SK-N-SH (cell line): Measurements from ENCODE around the gene TMEM150C. TPM values are rescaled to one million over a fixed set of nuclear protein-coding genes. Genes with fewer than 3 reads are reported as not detected.

ENCODE experiments used
- CTCF ChIA-PET: fragments of 300-600, 350-600 bp; formaldehyde crosslinking; extraction: SDS; loops from one replicate; lab custom pipeline; 2021; lab: Yijun Ruan, JAX
- POLR2A ChIA-PET: fragments of 350-600 bp; sonication (Branson Sonifier 250); formaldehyde crosslinking; extraction: SDS; loops from one replicate; lab custom pipeline; 2020; ENCODE audit warnings: antibody characterized with exemption, inconsistent platforms; lab: Yijun Ruan, JAX
- DNase-seq: peaks from one replicate; pipeline ENCODE4 v3.0.0; 2012
- H2AFZ ChIP-seq: fragments of 200-600 bp; sonication (generic); 2 replicates; pipeline ENCODE4 v1.8.1; 2016; ENCODE audit warnings: antibody characterized with exemption, mild to moderate bottlenecking, low read depth
- H3F3A ChIP-seq: fragments of 200-600 bp; sonication (generic); replicated peaks from 2 replicates; pipeline ENCODE3; 2016; ENCODE audit warnings: antibody characterized with exemption, mild to moderate bottlenecking; ENCODE audit not compliant: insufficient read depth
- H3K27ac ChIP-seq, 2 experiments: fragments of 200-500 bp in 1 of 2; fragments of 200-600 bp in 1 of 2; sonication (Bioruptor generic) in 1 of 2; sonication (generic), shearing (Covaris generic) in 1 of 2; 2 replicates each; pipeline versions ENCODE4 v1.5.1 to v1.6.1; 2014 to 2016; ENCODE audit warnings: low read depth in 2 of 2, inconsistent platforms in 1 of 2, low read length in 1 of 2, mild to moderate bottlenecking in 1 of 2, mixed read lengths in 1 of 2
- H3K27me3 ChIP-seq: fragments of 200-600 bp; sonication (generic), shearing (Covaris generic); 2 replicates; pipeline ENCODE4 v1.6.1; 2016; ENCODE audit warnings: mixed run types; ENCODE audit not compliant: insufficient read depth
- H3K36me3 ChIP-seq, 2 experiments: fragments of 200-500 bp in 1 of 2; fragments of 200-600 bp in 1 of 2; sonication (Bioruptor generic) in 1 of 2; sonication (generic) in 1 of 2; replicated peaks in 1 of 2; 2 replicates each; pipeline versions ENCODE3 to v1.5.1; 2014 to 2016; ENCODE audit warnings: low read length in 1 of 2, mild to moderate bottlenecking in 1 of 2; ENCODE audit not compliant: insufficient read depth in 2 of 2, control insufficient read depth in 1 of 2
- H3K4me1 ChIP-seq, 2 experiments: fragments of 200-500 bp in 1 of 2; fragments of 200-600 bp in 1 of 2; sonication (Bioruptor generic) in 1 of 2; sonication (generic), shearing (Covaris generic) in 1 of 2; 2 replicates each; pipeline versions ENCODE4 v1.5.1 to v1.6.1; 2014 to 2016; ENCODE audit warnings: low read depth in 1 of 2, low read length in 1 of 2, mixed run types in 1 of 2; ENCODE audit not compliant: insufficient read depth in 2 of 2, control insufficient read depth in 1 of 2
- H3K4me2 ChIP-seq: fragments of 200-600 bp; sonication (generic), shearing (Covaris generic); 2 replicates; pipeline ENCODE4 v1.6.1; 2017; ENCODE audit warnings: mixed run types
- H3K4me3 ChIP-seq, 2 experiments: fragments of 200-500 bp in 1 of 2; fragments of 200-600 bp in 1 of 2; sonication (Bioruptor generic) in 1 of 2; sonication (generic), shearing (Covaris generic) in 1 of 2; 2 replicates each; pipeline versions ENCODE4 v1.5.1 to v1.8.1; 2014 to 2016; ENCODE audit warnings: low read depth in 2 of 2, inconsistent platforms in 1 of 2, low read length in 1 of 2, mild to moderate bottlenecking in 1 of 2, mixed read lengths in 1 of 2, moderate library complexity in 1 of 2
- H3K79me2 ChIP-seq: fragments of 200-600 bp; sonication (generic); 2 replicates; pipeline ENCODE4 v1.8.1; 2017; ENCODE audit warnings: mild to moderate bottlenecking; ENCODE audit not compliant: insufficient read depth
- H3K9ac ChIP-seq: fragments of 200-600 bp; sonication (generic); 2 replicates; pipeline ENCODE4 v1.6.1; 2017; ENCODE audit warnings: mixed run types
- H3K9me2 ChIP-seq: fragments of 200-600 bp; sonication (generic); 2 replicates; pipeline ENCODE4 v1.6.1; 2017; ENCODE audit warnings: mixed run types
- H3K9me3 ChIP-seq: fragments of 200-600 bp; sonication (generic); 2 replicates; pipeline ENCODE4 v1.6.1; 2017; ENCODE audit warnings: mixed run types, mild to moderate bottlenecking, moderate library complexity
- H4K20me1 ChIP-seq: fragments of 200-600 bp; sonication (generic); 2 replicates; pipeline ENCODE4 v1.6.1; 2017; ENCODE audit warnings: mild to moderate bottlenecking, mixed run types; ENCODE audit not compliant: insufficient read depth
- ELF1 ChIP-seq: IDR thresholded peaks from 2 replicates; pipeline ENCODE4 v1.4.0; 2012
- EZH2phosphoT487 ChIP-seq: fragments of 200-600 bp; sonication (generic); IDR thresholded peaks from 2 replicates; pipeline ENCODE4 v1.6.1; 2017; ENCODE audit warnings: low read depth, mixed run types, mild to moderate bottlenecking, antibody characterized with exemption, moderate library complexity, borderline replicate concordance
- FOSL2 ChIP-seq: IDR thresholded peaks from 2 replicates; pipeline ENCODE4 v1.4.0; 2012; ENCODE audit warnings: low read depth, mild to moderate bottlenecking, moderate library complexity, borderline replicate concordance
- FOXM1 ChIP-seq: IDR thresholded peaks from 2 replicates; pipeline ENCODE4 v1.4.0; 2012; ENCODE audit warnings: low read depth, mild to moderate bottlenecking
- GABPA ChIP-seq: IDR thresholded peaks from 2 replicates; pipeline ENCODE4 v1.4.0; 2012; ENCODE audit warnings: low read depth, mild to moderate bottlenecking
- GATA2 ChIP-seq: sonication (generic); formaldehyde crosslinking; IDR thresholded peaks from 2 replicates; pipeline ENCODE4 v1.5.0; 2020; ENCODE audit warnings: mild to moderate bottlenecking, missing genetic modification reagents
- JUND ChIP-seq: IDR thresholded peaks from 2 replicates; pipeline ENCODE4 v1.4.0; 2012
- MEF2A ChIP-seq: IDR thresholded peaks from 2 replicates; pipeline ENCODE4 v1.4.0; 2012; ENCODE audit warnings: low read depth, borderline replicate concordance
- MXI1 ChIP-seq: IDR thresholded peaks from 2 replicates; pipeline ENCODE4 v1.6.1; 2012; ENCODE audit warnings: mild to moderate bottlenecking, low read depth, low read length, improper control_type of control experiment
- NFIC ChIP-seq: IDR thresholded peaks from 2 replicates; pipeline ENCODE4 v1.4.0; 2012; ENCODE audit warnings: borderline replicate concordance
- NRF1 ChIP-seq: IDR thresholded peaks from 2 replicates; pipeline ENCODE4 v1.6.1; 2012; ENCODE audit warnings: low read depth, mild to moderate bottlenecking, low read length
- RCOR1 ChIP-seq: fragments of 150-350 bp; IDR thresholded peaks from 2 replicates; pipeline ENCODE4 v1.6.1; 2017; ENCODE audit warnings: antibody characterized with exemption, low read length
- TAF1 ChIP-seq: IDR thresholded peaks from 2 replicates; pipeline ENCODE4 v1.6.1; 2012; ENCODE audit warnings: low read depth, mild to moderate bottlenecking, low read length, moderate library complexity, borderline replicate concordance
- TCF12 ChIP-seq: IDR thresholded peaks from 2 replicates; pipeline ENCODE4 v1.4.0; 2012
- TEAD4 ChIP-seq: IDR thresholded peaks from 2 replicates; pipeline ENCODE4 v1.4.0; 2012; ENCODE audit warnings: mild to moderate bottlenecking, borderline replicate concordance; ENCODE audit not compliant: insufficient read depth
- YY1 ChIP-seq: IDR thresholded peaks from 2 replicates; pipeline ENCODE4 v1.4.0; 2012; ENCODE audit warnings: low read depth, mild to moderate bottlenecking
- WGBS: methylation state at CpG from one replicate; pipeline ENCODE4 v1.1.6; 2017; ENCODE audit warnings: low lambda C conversion rate; 5-methylcytosine and 5-hydroxymethylcytosine counted together
- polyA plus RNA-seq, 3 experiments: library from polyadenylated mRNA; depleted of rRNA; stranded (reverse); fragments of >200 nt; gene quantifications; 2 replicates each; pipeline ENCODE4 v1.2.3, GENCODE V29; 2012
- TF ChIP-seq, protein P1 (sequence below): fragments of 150-350 bp; IDR thresholded peaks from 2 replicates; pipeline ENCODE4 v1.6.1; 2017; ENCODE audit warnings: antibody characterized with exemption, low read length, low read depth, borderline replicate concordance
- TF ChIP-seq, protein P2 (sequence below): IDR thresholded peaks from 2 replicates; pipeline ENCODE4 v1.4.0; 2012; ENCODE audit warnings: low read depth, borderline replicate concordance
- TF ChIP-seq, protein P3 (sequence below): IDR thresholded peaks from 2 replicates; pipeline ENCODE4 v1.4.0; 2012; ENCODE audit warnings: low read depth, borderline replicate concordance
- TF ChIP-seq, protein P4 (sequence below): IDR thresholded peaks from 2 replicates; pipeline ENCODE4 v1.6.1; 2012; ENCODE audit warnings: mild to moderate bottlenecking, low read depth, low read length, moderate library complexity

The TMEM150C gene
- polyA plus RNA-seq, 1 of the 3 experiments (the other 2 are of a cell fraction), result 1.0 TPM

DNA sequence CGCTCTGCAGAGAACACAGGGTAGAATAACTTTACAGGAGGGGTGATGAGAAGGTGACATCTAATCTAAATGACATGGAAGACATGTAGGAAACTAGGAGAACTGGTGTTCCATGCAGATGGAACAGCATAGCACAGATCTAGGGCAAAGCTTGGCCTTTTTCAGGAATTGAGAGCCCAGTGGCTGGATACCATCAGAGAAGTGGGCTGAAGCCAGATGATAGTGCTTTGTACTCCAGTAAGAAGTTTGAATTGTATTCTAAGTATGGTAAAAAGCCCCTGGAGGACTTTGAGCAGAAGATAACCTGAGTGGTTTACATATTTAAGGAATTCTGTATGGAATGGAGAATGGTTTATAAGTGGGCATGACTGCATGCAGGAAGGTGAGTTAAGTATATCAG lies 98.6 kb downstream of the TMEM150C start:
- H3K4me3 ChIP-seq, result no peak overlapping the region
- ChIA-PET CTCF (interaction anchor here (1.5 to 3.3 kb wide), 3 partner anchors 70 to 276 kb away, joined by 4 to 16 read pairs (median 5); no protein-coding TSS in a partner anchor), POLR2A (no interaction called here)
- no peak for DNase-seq
- no peaks in the 10 kb centered on the region for H3K9me3 ChIP-seq
- no peaks in the 10 kb centered on the region; a peak in 1 of 4 replicates for H3K4me1 ChIP-seq
- no peaks in the 10 kb centered on the region for H3K79me2 ChIP-seq
- TF ChIP-seq ELF1 (no peak), MEF2A (no peak), GATA2 (no peak), TCF12 (no peak), GABPA (no peak), EZH2phosphoT487 (no peak), NFIC (no peak), JUND (no peak)
- TF ChIP-seq, protein P1, sequence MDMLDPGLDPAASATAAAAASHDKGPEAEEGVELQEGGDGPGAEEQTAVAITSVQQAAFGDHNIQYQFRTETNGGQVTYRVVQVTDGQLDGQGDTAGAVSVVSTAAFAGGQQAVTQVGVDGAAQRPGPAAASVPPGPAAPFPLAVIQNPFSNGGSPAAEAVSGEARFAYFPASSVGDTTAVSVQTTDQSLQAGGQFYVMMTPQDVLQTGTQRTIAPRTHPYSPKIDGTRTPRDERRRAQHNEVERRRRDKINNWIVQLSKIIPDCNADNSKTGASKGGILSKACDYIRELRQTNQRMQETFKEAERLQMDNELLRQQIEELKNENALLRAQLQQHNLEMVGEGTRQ, result no peak
- TF ChIP-seq, protein P2, sequence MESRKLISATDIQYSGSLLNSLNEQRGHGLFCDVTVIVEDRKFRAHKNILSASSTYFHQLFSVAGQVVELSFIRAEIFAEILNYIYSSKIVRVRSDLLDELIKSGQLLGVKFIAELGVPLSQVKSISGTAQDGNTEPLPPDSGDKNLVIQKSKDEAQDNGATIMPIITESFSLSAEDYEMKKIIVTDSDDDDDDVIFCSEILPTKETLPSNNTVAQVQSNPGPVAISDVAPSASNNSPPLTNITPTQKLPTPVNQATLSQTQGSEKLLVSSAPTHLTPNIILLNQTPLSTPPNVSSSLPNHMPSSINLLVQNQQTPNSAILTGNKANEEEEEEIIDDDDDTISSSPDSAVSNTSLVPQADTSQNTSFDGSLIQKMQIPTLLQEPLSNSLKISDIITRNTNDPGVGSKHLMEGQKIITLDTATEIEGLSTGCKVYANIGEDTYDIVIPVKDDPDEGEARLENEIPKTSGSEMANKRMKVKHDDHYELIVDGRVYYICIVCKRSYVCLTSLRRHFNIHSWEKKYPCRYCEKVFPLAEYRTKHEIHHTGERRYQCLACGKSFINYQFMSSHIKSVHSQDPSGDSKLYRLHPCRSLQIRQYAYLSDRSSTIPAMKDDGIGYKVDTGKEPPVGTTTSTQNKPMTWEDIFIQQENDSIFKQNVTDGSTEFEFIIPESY, result no peak
- TF ChIP-seq, protein P3, sequence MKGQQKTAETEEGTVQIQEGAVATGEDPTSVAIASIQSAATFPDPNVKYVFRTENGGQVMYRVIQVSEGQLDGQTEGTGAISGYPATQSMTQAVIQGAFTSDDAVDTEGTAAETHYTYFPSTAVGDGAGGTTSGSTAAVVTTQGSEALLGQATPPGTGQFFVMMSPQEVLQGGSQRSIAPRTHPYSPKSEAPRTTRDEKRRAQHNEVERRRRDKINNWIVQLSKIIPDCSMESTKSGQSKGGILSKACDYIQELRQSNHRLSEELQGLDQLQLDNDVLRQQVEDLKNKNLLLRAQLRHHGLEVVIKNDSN, result no peak
- H3F3A ChIP-seq, result peaks cover 29% of the 10 kb centered on the region
- H2AFZ ChIP-seq, result no peak overlapping the region
- H4K20me1 ChIP-seq, result no peaks in the 10 kb centered on the region
- no peaks in the 10 kb centered on the region for H3K27me3 ChIP-seq
- no peak overlapping the region for H3K4me2 ChIP-seq
- H3K27ac ChIP-seq, result no peak overlapping the region
- H3K9me2 ChIP-seq, result no peaks in the 10 kb centered on the region
- WGBS, result 90% methylated on average over 1 of the region's 1 CpG
- peaks cover 34 to 35% of the 10 kb centered on the region in 2 experiments for H3K36me3 ChIP-seq
- no peak overlapping the region for H3K9ac ChIP-seq

DNA sequence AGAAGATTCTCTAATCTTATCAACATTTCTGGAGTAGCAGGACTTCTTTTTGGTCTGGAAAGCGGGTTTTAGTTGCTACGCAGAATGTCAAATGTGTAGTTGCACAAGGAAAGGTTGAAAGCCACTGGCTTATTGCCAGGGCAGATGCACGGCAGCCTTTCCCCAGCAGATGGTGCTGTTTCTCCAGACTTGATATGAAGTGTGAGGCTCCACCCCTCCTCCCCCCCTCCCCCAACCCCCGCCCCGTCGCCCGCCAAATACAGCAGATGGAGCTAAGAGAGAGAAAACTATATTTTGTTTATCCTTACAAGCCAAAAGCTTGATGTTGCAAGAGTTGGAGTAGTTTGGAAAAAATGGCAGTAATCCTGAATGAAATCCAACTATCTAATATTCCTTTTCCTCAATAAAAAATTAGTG lies 99.4 kb downstream of the TMEM150C start:
- peaks cover 32 to 35% of the 10 kb centered on the region in 2 experiments for H3K36me3 ChIP-seq
- peak; percentile 89 for DNase-seq
- H4K20me1 ChIP-seq, result no peaks in the 10 kb centered on the region
- H3K9ac ChIP-seq, result no peak overlapping the region
- ChIA-PET POLR2A (no interaction called here), CTCF (interaction anchor here (0.5 to 3.3 kb wide), 18 partner anchors 10 to 802 kb away, joined by 3 to 20 read pairs (median 4); partner anchors contain the start of gene SCD5)
- no peaks in the 10 kb centered on the region; a peak in 1 of 4 replicates for H3K4me1 ChIP-seq
- H3K9me3 ChIP-seq, result no peaks in the 10 kb centered on the region
- 19% methylated on average over 7 of the region's 7 CpGs for WGBS
- no peak overlapping the region for H3K4me2 ChIP-seq
- no peak overlapping the region for H3K27ac ChIP-seq
- peaks cover 29% of the 10 kb centered on the region for H3F3A ChIP-seq
- H3K79me2 ChIP-seq, result no peaks in the 10 kb centered on the region
- no peak overlapping the region for H2AFZ ChIP-seq
- H3K9me2 ChIP-seq, result no peaks in the 10 kb centered on the region
- no peak overlapping the region for H3K4me3 ChIP-seq
- H3K27me3 ChIP-seq, result no peaks in the 10 kb centered on the region
- no peak for TF ChIP-seq RCOR1
- TF ChIP-seq FOXM1, result no peak
- TF ChIP-seq EZH2phosphoT487, result no peak
- TF ChIP-seq YY1, result no peak
- TF ChIP-seq FOSL2, result no peak
- TF ChIP-seq NRF1, result no peak
- no peak for TF ChIP-seq TAF1
- no peak for TF ChIP-seq MXI1
- no peak for TF ChIP-seq TEAD4
- TF ChIP-seq, protein P2, result no peak
- TF ChIP-seq, protein P4, sequence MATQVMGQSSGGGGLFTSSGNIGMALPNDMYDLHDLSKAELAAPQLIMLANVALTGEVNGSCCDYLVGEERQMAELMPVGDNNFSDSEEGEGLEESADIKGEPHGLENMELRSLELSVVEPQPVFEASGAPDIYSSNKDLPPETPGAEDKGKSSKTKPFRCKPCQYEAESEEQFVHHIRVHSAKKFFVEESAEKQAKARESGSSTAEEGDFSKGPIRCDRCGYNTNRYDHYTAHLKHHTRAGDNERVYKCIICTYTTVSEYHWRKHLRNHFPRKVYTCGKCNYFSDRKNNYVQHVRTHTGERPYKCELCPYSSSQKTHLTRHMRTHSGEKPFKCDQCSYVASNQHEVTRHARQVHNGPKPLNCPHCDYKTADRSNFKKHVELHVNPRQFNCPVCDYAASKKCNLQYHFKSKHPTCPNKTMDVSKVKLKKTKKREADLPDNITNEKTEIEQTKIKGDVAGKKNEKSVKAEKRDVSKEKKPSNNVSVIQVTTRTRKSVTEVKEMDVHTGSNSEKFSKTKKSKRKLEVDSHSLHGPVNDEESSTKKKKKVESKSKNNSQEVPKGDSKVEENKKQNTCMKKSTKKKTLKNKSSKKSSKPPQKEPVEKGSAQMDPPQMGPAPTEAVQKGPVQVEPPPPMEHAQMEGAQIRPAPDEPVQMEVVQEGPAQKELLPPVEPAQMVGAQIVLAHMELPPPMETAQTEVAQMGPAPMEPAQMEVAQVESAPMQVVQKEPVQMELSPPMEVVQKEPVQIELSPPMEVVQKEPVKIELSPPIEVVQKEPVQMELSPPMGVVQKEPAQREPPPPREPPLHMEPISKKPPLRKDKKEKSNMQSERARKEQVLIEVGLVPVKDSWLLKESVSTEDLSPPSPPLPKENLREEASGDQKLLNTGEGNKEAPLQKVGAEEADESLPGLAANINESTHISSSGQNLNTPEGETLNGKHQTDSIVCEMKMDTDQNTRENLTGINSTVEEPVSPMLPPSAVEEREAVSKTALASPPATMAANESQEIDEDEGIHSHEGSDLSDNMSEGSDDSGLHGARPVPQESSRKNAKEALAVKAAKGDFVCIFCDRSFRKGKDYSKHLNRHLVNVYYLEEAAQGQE, result no peak
